DND-41 (cell line): Measurements from ENCODE around the gene UVRAG.

Experiments used
- ATAC-seq: fragments of 200-7000 bp; cut with Tn5 transposase; 3 replicates; pipeline ENCODE4 v1.9.1; 2021; ENCODE audit warnings: low read depth; ENCODE audit not compliant: insufficient read depth
- DNase-seq: peaks from one replicate; pipeline ENCODE4 v3.0.0-alpha.2; 2020
- H2AFZ ChIP-seq: 2 replicates; pipeline ENCODE4 v1.6.0; 2012; ENCODE audit warnings: low read depth, low read length
- H3K27ac ChIP-seq: 2 replicates; pipeline ENCODE4 v1.5.1; 2012; ENCODE audit warnings: low read length, inconsistent platforms
- H3K27me3 ChIP-seq: fragments of 200-600 bp; sonication (generic); 2 replicates; pipeline ENCODE4 v1.6.0; 2012; ENCODE audit warnings: low read length, mild to moderate bottlenecking, inconsistent platforms; ENCODE audit not compliant: insufficient read depth, poor library complexity
- H3K36me3 ChIP-seq: 2 replicates; pipeline ENCODE4 v1.5.1; 2012; ENCODE audit warnings: low read length, inconsistent platforms; ENCODE audit not compliant: insufficient read depth
- H3K4me1 ChIP-seq: 2 replicates; pipeline ENCODE4 v1.5.1; 2012; ENCODE audit warnings: mild to moderate bottlenecking, low read length; ENCODE audit not compliant: insufficient read depth
- H3K4me2 ChIP-seq: 2 replicates; pipeline ENCODE4 v1.6.0; 2012; ENCODE audit warnings: mild to moderate bottlenecking, moderate library complexity, low read length, inconsistent platforms; ENCODE audit not compliant: insufficient read depth
- H3K4me3 ChIP-seq, 2 experiments: fragments of 200-600 bp in 1 of 2; shearing (Covaris generic) in 1 of 2; 2 replicates each; pipeline ENCODE4 v1.5.1; 2012 to 2016; ENCODE audit warnings: inconsistent platforms in 2 of 2, low read length in 2 of 2, mild to moderate bottlenecking in 2 of 2, low read depth in 1 of 2, moderate library complexity in 1 of 2
- H3K79me2 ChIP-seq: 2 replicates; pipeline ENCODE4 v1.6.0; 2012; ENCODE audit warnings: low read length, inconsistent platforms; ENCODE audit not compliant: insufficient read depth
- H3K9ac ChIP-seq: 2 replicates; pipeline ENCODE4 v1.6.0; 2012; ENCODE audit warnings: low read depth, mild to moderate bottlenecking, inconsistent platforms, low read length, moderate library complexity
- H3K9me3 ChIP-seq: 2 replicates; pipeline ENCODE4 v1.5.1; 2012; ENCODE audit warnings: low read length, moderate library complexity, mild to moderate bottlenecking, inconsistent platforms; ENCODE audit not compliant: insufficient read depth, severe bottlenecking
- H4K20me1 ChIP-seq: 2 replicates; pipeline ENCODE4 v1.6.0; 2012; ENCODE audit warnings: low read length; ENCODE audit not compliant: insufficient read depth
- CTCF ChIP-seq: IDR thresholded peaks from 2 replicates; pipeline ENCODE4 v1.5.1; 2012; ENCODE audit warnings: borderline replicate concordance, low read length, moderate library complexity, mild to moderate bottlenecking; ENCODE audit not compliant: poor library complexity, severe bottlenecking; ENCODE audit errors: extremely low read depth
- EZH2 ChIP-seq: IDR thresholded peaks from 3 replicates; pipeline ENCODE4 v1.6.1; 2012; ENCODE audit warnings: borderline replicate concordance, low read depth, mild to moderate bottlenecking, moderate library complexity, low read length, inconsistent platforms; ENCODE audit not compliant: severe bottlenecking

The UVRAG gene

GRCh38 chr11:75938543-75938942, 123.5 kb downstream of the UVRAG start:
- Histone ChIP-seq H3K36me3 (no peaks in the 10 kb centered on the region), H3K27me3 (no peaks in the 10 kb centered on the region), H3K4me1 (no peaks in the 10 kb centered on the region), H2AFZ (no peak overlapping the region), H4K20me1 (0 out of 2 replicates have a peak, but pooled peaks cover 5% of the 10 kb centered on the region), H3K4me2 (no peak overlapping the region), H3K4me3 (no peak overlapping the region), H3K79me2 (no peaks in the 10 kb centered on the region), H3K9me3 (no peaks in the 10 kb centered on the region), H3K27ac (no peak overlapping the region), H3K9ac (no peak overlapping the region)
- TF ChIP-seq CTCF (no peak), EZH2 (no peak)
- ATAC-seq: no peak
- no peak for DNase-seq

GRCh38 chr11:75939516-75939915, 124.5 kb downstream of the UVRAG start:
- TF ChIP-seq CTCF (no peak), EZH2 (no peak)
- H3K4me1 ChIP-seq: no peaks in the 10 kb centered on the region
- no peak overlapping the region for H3K9ac ChIP-seq
- H2AFZ ChIP-seq: no peak overlapping the region
- H3K4me3 ChIP-seq: no peak overlapping the region
- no peaks in the 10 kb centered on the region for H3K27me3 ChIP-seq
- no peak for ATAC-seq
- no peak overlapping the region for H3K27ac ChIP-seq
- H3K9me3 ChIP-seq: no peaks in the 10 kb centered on the region
- no peak overlapping the region for H3K4me2 ChIP-seq
- no peaks in the 10 kb centered on the region for H3K79me2 ChIP-seq
- H3K36me3 ChIP-seq: no peaks in the 10 kb centered on the region
- DNase-seq: no peak
- 0 out of 2 replicates have a peak, but pooled peaks cover 5% of the 10 kb centered on the region for H4K20me1 ChIP-seq

- no peak for DNase-seq
- no peaks in the 10 kb centered on the region for H3K9me3 ChIP-seq
- H3K27me3 ChIP-seq: no peaks in the 10 kb centered on the region
- H3K79me2 ChIP-seq: no peaks in the 10 kb centered on the region
- TF ChIP-seq CTCF (no peak), EZH2 (no peak)
- no peak overlapping the region for H3K9ac ChIP-seq
- H4K20me1 ChIP-seq: 0 out of 2 replicates have a peak, but pooled peaks cover 5% of the 10 kb centered on the region
- ATAC-seq: no peak
- H3K4me1 ChIP-seq: no peaks in the 10 kb centered on the region
- H2AFZ ChIP-seq: no peak overlapping the region
- H3K4me3 ChIP-seq: no peak overlapping the region
- no peak overlapping the region for H3K4me2 ChIP-seq
- H3K36me3 ChIP-seq: no peaks in the 10 kb centered on the region
- H3K27ac ChIP-seq: no peak overlapping the region
Measured at GRCh38 chr11:75939992-75940391, 125.0 kb downstream of the UVRAG start.

- TF ChIP-seq CTCF (no peak), EZH2 (no peak)
- DNase-seq (no peak), ATAC-seq (no peak)
- H3K4me3 ChIP-seq: no peak overlapping the region
- H4K20me1 ChIP-seq: peaks cover 8% of the 10 kb centered on the region; the same call in 1 of the 2 replicates
- H3K4me2 ChIP-seq: no peak overlapping the region
- peaks cover 4% of the 10 kb centered on the region for H3K4me1 ChIP-seq
- H2AFZ ChIP-seq: no peak overlapping the region
- H3K27me3 ChIP-seq: no peaks in the 10 kb centered on the region
- no peak overlapping the region for H3K9ac ChIP-seq
- no peaks in the 10 kb centered on the region for H3K9me3 ChIP-seq
- no peaks in the 10 kb centered on the region for H3K36me3 ChIP-seq
- H3K27ac ChIP-seq: no peak overlapping the region
- H3K79me2 ChIP-seq: no peaks in the 10 kb centered on the region
Measured at GRCh38 chr11:75940911-75941310, 125.9 kb downstream of the UVRAG start.
